ENCODE data around the gene ALS2CL.

The ALS2CL gene

DNA sequence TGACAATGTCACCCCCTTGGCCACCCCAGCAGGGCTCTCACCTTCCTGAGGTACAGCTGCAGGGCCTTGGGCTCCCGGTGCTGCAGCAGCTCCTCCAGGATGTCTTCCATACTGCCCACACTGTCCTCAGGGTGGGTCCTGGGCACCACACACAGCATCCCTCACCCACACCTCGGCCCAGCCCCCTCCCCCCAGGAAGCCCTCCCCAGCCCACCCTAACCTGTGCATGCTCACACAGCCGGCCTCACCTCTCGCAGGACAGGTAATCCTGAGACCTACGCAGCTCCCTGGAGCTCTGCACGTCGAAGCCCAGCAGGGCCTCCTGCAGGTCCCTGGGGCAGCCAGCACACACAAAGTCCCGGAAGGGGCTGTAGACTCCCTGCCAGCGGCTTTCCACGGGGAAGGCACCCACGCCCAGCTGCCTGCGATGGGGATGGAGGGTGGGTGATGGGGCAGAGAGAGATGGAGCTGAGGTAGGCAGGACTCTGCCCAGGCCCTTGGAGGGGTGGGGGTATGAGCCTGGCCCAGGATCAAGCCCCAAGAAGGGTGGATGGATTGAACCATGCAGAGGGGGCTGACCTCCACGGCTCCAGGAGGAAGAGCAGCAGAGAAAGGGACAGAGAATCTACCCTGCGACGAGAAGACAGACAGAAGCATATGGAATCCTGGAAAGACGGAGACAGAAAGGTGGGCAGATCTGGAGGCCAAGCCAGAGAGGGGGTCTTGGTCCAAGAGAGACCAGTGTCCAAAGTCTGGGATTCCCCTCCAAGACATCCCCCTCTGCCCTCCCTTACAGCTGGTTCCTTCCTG, 16.7 kb downstream of the ALS2CL start:
- no peak for DNase-seq

DNA sequence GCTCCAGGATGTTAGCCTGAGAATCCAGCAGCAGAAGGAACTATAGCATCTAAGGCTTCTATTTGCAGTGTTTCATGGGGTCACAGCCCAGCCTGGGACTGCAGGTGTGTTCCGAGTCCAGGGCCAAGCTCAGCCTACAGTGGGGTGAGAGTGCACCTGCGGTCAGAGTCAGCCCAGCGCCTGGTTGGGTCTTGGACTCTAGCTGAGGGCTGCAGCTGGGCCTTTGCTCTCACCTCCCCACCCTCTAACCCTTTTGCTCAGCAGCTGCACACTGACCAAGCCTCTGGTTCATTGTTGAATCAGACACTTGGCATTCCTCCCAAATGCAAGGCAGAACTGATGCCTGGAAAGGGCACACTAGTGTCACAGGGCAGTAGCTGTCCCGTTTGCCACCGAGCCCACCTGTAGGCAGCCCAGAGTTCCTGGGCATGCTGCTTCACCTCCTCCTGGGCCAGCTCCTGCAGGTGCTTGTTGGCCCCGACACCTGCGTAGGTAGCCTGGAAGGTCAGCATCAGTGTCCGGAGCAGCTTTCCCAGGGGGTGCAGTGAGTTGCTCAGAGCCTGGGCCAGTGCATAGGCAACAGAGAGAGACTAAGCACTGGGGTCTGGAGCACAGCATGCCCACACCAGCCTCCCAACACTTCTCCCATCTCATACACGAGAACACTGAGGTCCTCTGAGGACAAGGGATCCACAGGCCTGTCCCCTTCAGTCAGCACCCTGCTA, 17.5 kb downstream of the ALS2CL start:
- no peak for DNase-seq

DNA sequence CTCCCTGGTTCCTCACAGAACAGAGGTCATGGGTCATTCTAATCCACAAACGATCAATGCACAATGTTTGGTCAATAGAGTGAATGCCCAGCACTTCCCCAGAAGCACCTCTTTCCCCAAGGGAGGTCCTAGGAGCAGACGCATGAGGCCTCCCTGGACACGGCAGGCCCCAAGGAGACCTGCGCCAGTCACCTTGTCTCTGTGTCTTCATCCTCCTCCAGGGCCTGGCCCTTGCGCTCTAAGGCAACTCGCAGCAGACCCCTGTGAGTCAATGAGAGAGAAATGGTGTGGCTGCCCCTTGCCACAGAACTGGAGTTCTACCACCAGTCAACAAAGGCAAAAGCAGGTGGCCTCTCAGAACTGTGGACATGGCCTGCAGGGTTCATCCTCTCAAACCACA, 18.1 kb downstream of the ALS2CL start:
- DNase-seq = no peak

DNA sequence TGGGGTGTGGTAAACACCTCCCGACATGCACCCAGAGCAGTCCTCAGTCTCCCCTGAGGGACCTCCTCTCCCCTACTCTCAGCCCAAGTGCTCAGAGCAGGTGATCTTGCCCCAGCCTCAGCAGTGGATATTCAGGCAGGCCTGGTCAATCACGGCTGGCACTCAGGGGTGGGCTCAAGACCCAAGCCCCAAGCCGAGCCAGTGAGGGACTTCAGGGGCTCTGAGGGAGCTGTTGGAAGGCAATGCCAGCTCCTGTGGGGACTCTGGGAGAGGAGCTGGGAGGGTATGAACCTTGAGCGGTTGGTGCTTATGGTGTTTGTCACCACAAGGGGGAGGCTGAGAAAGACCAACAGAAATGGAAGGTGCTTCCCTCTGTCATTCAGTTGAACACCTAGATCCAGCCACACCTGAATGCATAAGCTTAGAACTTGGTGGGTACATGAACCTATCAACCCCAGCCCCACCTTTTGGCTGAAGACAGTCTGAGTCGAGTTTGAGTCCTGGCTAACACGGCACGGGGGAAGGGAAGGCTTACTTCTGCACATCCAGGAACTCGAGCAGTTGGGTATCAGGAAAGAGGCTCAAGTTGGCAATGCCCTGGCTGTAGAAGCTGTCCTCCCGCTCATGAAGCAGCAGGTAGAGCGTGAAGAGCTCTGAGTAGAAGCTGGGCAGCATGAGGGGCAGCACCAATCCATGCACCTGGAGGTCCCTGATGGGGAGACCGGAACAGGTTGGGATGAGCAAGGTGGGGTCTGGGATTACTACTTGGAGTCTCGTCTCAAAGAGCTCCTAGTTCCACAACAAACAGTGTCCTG, 19.2 kb downstream of the ALS2CL start:
- no peak for DNase-seq

DNA sequence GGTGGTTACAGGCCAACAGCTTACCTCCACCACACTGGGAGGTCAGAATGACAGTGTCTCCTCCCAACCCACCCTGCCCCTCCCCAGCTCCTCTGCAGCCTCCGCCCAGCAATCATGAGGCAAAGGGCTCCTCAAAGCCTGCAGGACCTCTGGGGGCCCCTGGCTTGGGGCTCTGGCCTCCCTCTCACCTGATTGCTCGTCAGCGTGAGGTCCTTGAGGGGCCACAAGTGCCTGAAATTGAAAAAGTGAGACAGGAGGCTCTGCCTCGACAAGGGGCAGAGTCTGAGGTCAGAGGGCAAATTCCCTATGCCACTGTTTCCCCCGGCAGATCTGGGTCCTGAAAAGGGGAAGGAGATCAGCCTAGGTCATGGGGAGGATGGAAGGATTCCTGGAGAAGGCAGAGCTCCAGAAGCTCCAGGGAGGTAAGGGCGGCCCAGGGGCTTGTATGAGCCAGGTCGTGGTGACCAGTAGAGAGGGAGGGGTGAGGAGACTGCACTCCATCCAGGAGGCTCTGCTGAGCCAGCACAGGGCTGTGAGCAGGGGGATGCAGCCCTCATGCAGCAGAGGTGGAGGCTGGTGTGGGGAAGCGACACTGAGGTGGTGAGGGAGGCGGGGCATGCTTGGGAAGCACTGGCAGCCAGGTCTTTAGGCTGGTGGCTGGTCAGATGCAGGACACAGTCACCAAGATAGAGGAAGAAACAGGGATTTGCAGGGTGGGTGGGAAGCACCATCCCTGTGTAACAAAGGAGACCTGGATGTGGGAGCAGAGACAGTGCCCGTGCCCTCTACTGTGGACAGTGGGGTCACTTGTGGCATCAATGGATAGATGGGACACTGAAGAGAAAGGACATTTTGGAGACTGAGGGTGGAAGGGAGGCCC, 20.1 kb downstream of the ALS2CL start:
- no peak for DNase-seq

DNA sequence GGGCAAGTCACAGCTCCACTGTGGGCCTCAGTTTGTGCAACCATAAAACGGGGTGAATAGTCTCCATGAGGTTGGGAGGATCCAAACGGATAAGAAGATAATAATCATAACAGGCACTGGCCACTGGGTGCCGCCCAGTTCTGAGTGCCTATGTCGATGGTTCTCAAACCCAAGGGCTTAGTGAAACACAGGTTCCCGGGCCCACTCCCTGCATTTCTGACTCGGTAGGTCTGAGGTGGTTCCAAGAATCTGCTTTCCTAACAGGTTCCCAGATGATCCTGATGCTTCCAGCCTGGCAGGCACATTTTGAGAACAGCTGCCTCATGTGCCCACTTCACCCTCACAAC, 21.2 kb downstream of the ALS2CL start:
- DNase-seq = no peak

DNA sequence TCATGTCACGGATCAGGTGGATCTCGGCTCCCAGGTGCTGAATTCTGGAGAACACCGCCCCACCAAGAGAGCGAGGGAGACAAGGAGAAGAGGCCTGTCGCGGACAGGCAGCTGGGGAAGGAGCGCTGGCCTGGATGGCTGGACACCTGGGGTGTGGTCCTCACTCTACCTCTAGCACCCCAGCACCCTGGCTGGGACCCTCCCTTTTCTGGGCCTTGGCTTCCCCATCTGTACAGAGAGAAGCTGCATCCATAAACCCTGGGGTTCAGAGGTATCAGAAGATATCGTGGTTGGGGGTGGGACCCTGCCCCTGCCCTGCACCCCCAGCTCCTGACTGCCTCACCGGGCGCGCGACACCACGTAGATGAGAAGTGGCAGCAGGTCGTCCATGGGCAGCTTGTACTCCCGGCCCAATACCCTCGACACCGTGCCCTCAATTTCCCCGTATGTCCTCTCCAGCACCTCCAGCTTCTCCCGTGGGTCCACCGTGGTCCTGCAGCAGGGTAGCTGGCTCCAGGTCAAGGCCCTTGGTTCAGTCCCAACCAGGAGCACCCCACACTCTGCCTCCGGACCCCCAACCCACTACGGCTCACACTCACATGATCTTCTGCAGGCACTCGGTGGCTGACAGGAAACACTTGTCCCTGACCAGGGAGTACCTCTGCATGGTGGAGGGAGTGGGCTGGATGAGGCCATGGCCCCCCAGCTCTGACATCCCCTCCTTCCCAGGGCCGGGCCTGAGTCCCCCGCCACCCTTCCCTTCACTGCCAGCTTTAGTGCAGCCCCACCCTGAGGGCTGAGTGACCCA, 21.7 kb downstream of the ALS2CL start:
- no peak for DNase-seq

DNA sequence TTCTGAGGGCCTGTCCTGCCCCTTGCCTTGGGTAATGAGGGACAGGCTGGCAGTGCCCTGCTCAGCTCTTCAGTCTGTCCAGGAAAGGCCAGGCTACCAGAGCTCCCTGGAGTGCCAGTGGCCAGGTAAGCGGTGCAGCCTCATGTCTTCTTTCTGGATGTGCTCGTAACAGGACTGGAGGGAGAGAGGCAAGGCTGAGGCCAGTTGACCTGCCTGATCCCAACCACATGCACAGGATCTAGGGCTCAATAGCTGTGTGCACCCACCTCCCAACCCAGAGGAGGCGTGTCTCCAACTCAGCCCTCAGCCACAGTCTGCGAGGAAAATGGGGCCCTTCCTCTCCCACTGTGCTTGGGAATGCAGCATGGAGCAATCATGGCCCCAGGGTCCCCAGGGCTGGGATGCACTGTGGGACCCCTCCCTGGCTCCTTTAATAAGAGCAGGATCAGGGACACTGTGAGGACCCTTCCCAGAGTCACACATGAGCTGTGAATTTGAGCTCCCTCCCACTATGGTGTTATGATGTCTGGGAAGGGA, 22.5 kb downstream of the ALS2CL start:
- no peak for DNase-seq

DNA sequence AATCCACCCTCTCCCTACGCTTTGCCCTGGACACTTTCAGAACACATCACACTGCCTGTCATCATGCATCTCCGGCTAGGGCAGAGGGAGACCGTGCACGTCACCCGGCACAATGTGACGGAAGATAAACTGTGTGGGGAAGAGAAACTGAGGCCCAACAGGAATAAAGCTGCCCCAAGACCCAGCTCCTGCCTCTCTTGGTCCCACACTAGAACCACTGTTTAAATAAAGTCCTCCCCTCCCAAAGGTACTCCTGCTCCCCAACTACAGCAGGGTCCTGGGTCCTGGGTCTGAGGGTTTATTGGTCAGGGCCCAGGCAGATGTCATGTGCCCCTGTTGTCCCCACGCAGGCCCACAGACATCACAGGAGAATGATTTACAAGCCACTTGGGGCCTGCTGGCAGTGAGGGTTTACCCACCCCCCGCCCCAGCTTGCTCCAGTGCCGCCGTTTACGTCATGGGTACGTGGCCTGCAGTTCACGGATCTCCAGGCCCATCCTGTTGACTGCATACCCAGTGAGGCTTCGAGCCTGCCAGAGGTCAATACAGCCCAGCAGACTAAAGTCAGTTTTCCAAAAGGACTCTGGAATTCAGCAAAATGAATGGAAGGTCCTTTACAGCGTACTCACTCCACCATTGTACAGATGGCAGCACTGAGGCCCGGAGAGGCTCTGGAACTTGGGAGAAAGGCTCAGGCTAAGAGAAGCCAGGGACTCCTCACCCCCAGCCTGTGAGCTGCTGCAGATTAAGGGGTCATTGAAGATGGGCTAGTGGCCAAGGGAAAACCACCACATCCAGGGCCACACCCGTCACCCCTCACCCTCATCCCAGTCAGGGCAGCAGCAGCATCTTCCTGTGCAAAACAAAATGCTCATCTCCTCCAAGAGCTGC, 23.2 kb downstream of the ALS2CL start:
- no peak for DNase-seq

DNA sequence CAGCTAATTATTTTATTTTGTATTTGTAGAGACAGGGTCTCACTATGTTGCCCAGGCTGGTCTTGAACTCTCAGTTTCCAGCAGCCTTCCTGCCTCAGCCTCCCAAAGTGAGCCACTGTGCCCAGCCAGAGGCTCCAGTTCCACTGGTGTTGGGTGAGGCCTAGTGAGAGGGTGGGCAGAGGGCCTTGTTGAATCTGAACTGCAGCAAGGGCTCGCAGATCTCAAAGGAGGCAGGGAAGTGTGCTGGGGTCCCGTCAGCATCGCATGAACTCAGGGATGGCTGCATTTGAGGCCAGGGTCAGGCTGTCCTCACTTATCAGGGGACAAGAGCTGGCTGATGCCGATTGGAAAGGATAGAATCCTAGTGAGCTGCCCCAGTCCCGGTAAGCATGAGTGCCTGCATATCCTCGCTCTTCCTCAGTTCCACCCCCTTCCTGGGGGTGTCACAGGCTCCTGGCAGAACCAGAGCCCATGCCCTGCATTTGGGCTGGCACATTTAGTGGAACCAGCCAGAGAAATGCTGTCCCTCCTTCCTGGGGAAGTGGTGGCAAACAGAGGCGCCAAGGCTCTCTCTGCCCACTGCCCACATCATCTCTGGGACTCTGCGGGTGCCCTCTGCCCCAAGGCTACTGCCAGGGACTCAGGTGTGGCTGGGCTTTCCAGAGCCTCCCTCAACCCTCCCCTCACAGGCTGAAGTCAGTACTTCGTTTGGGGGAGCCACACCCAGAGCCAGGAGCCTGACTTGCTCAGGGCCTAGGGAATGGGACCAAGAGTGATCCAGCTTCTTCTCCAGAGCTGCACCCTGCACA, 24.1 kb downstream of the ALS2CL start:
- DNase-seq = no peak

DNA sequence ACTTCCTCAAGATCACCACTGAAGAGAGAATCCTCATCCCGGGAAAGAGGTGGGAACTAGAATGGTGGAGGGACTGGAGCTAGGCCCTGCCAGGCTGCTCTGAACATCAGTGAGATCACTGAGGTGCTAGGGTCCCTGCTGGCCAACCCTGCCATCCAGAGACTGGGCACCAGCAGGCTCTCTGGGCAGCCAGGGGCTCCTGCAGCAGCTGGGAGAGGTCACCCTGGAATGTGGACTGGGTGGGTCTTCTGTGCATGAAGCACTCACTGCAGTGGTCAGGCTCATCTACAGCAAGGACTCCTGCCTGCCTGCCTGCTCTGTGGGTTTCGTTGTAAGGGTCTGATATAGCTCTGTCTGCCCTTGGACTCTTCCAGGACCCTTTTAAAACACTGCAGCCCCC, 24.9 kb downstream of the ALS2CL start:
- DNase-seq = no peak

DNA sequence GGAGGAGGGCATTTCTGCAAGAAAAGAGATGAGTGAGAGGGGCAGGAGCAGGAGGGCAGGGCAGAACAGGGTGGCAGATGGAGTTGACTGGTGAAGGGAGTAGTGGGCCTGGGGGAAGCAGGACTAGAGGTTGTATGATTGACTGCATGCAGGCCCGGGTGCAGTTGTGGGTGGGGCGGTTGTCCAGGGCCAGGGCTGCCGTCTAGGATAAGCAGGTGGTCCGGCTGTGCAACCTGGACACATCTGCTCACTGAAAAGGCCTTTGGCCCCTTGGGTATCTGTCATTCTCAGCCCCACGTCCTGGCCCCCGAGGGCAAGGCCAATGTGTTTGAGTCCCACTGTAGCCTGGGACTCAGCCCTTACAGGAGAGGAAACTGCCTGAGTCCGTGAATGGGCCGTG, 25.4 kb downstream of the ALS2CL start:
- no peak for DNase-seq

DNA sequence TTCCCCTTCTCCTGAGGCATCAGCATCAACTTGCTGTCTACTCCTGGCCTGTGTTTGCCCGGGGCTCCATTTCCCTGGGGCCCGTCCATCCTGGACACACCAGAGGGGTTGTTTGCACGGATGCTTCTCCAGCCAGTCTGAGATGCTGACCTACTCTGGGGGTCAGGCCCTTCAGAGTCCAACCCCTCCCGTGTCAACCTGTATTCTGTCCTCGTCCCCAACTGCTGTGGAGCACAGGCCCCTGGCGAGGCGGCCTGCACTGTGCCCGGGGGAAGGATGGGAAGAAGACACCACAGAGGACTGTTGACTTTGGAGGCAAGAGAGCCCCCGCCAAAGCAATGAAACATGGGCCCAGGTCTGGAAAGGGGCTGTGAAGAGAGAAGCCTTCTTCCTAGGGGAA, 25.8 kb downstream of the ALS2CL start:
- no peak for DNase-seq

DNA sequence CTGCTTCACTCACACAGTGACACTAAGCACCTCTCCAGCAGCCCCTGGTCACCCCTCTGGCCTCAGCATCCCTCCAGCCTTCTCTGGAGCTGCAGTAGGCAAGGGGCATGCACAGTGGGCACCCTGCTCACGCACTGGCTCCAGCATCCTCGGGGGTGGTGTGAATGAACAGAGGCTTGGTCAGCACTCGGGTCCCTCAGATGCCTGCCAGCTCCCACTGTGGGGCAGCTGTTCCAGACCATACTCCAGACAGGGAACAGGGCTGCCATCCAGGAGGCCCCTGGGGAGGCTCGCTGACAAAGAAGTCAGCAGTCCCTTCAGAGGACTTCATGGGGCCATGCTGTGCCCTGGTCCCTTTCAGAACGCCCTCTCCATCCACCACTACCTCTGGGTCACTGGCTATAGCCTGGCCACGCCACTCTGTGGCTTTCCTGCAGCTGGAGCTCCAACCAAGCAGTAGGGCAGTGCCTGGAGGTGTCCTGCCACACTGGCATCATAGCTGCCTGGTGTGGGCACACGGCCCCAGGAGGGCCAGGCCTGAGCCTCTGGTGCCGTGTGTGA, 26.3 kb downstream of the ALS2CL start:
- DNase-seq = no peak

DNA sequence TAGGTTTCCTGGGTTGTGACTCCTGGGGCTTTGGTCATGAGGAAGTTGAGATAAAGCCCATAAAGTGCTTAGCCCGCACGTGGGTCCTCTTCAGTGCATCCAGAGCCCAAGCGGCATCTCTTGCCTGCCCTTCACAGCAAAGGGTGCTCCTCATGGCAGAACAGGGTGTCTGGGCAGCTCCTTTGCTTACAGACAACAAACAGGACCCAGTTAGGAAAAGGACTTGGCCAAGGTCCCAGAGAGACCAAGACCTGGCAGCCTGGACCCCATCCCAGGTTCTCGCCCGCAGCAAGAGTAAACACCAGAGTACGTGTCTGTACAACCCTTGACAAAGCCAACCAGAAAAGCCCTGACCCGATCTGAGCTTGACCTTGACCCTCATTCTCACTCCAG, 27.0 kb downstream of the ALS2CL start:
- DNase-seq = no peak

DNA sequence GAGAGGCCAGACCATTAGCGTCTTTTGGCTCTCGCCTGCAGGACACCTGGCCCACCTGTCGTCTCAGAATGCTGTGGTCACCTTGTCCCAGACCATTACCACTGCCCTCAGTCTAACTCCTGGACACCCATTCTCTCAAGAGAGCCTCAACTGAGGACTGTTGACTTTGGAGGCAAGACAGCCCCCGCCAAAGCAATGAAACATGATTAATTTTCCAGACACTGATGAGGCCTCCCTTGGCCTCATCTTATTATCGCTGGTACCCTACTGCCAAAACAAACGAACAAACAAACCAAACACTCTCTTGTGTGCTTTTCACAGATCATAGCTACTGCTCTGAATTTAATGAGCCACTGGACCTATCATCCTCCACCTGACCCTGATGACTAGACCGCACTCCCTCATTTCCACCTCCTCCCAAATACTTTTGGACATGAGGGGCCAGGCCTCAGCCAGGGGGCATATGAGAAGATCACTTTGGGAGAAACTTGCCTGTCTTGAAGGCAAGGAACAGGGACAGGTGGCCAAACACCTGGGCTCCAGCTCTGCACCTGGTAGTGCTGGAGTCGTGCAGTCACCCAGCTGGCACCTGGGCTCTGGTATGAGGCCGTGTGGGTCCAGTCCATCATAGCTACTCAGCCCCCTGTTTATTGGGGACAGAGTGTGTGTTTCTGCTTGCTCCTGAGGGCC, 27.6 kb downstream of the ALS2CL start:
- no peak for DNase-seq

DNA sequence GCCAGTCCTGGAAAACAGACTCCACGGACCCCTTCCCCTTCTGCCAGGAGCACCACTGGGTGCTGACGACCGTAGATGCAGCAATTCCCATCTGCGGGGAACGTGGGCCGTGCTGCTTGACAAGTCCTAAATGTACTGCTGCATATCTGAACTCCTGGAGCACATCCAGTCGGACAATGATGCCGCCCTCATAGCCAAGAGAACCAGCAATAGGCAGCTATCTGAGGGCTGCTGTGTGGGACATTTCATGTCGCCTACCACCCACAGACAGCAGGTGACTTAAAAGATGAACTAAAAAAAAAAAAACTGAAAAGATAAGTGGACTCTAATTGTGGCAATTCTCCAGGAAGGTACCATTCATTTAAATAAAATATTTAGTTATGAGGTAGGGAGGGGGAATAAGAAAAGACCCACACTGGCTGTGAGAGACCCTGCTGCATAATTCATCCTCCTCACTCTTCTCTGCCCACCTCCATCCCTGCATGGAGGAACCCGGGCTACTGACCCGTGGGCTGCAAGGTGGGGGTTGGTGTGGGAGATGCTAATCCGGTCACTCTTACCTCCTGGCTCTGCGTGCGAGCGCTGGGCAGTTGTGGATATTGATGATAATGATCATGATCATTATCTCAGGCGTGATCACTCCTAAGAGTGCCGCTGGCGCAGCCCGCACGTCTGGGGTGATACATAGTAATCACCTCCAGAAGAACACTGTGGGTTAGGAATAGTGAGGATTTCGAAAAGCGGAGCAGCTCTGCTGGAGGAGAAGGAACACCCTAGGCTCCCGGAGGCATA, 28.3 kb downstream of the ALS2CL start:
- no peak for DNase-seq

Measured in stimulated activated CD4-positive, alpha-beta T cell treated with anti-CD3 and anti-CD28 coated beads, Interleukin-4, amount 100 ng/mL, for 4 hours (primary cell).